Right hindlimb (tissue), 1 donor: ENCODE data around the gene NEDD4.
"Not testable (repeated sequence)": the region's sequence is repeated elsewhere in the genome, so short reads cannot be mapped to it uniquely, and the experiment has no call there.

Experiments used
- DNase-seq: peaks from one replicate; pipeline ENCODE4 v3.0.0-alpha.2; 2018

The NEDD4 gene

GRCh38 chr15:55952501-55953274 lies 40.7 kb downstream of the NEDD4 start:
- not testable (repeated sequence) for DNase-seq

GRCh38 chr15:55944606-55945005 lies 48.8 kb downstream of the NEDD4 start:
- not testable (repeated sequence) for DNase-seq

GRCh38 chr15:55942332-55942731 lies 51.1 kb downstream of the NEDD4 start:
- no peak for DNase-seq

GRCh38 chr15:55937040-55937439 lies 56.4 kb downstream of the NEDD4 start:
- DNase-seq = no peak

- DNase-seq = no peak
Measured at GRCh38 chr15:55928955-55929354, 64.5 kb downstream of the NEDD4 start.

- DNase-seq = no peak
Measured at GRCh38 chr15:55921744-55922143, 71.7 kb downstream of the NEDD4 start.

- DNase-seq = no peak
Measured at GRCh38 chr15:55917881-55918296, 75.5 kb downstream of the NEDD4 start.

- no peak for DNase-seq
Measured at GRCh38 chr15:55916666-55917409, 76.6 kb downstream of the NEDD4 start.

GRCh38 chr15:55915876-55916567 lies 77.4 kb downstream of the NEDD4 start:
- DNase-seq = no peak

- DNase-seq = no peak
Measured at GRCh38 chr15:55915221-55915620, 78.2 kb downstream of the NEDD4 start.

- no peak for DNase-seq
Measured at GRCh38 chr15:55914446-55914845, 79.0 kb downstream of the NEDD4 start.

GRCh38 chr15:55912982-55913381 lies 80.4 kb downstream of the NEDD4 start:
- no peak for DNase-seq

GRCh38 chr15:55909036-55909811 lies 84.2 kb downstream of the NEDD4 start:
- no peak for DNase-seq

GRCh38 chr15:55907797-55908196 lies 85.6 kb downstream of the NEDD4 start:
- no peak for DNase-seq

GRCh38 chr15:55902981-55903380 lies 90.4 kb downstream of the NEDD4 start:
- DNase-seq = no peak

- DNase-seq = no peak
Measured at GRCh38 chr15:55900019-55900418, 93.4 kb downstream of the NEDD4 start.

GRCh38 chr15:55899537-55899936 lies 93.9 kb downstream of the NEDD4 start:
- no peak for DNase-seq

- DNase-seq = peak; percentile 53
Measured at GRCh38 chr15:55897560-55898336, 95.7 kb downstream of the NEDD4 start.

- no peak for DNase-seq
Measured at GRCh38 chr15:55894399-55894965, 98.9 kb downstream of the NEDD4 start.

- no peak for DNase-seq
Measured at GRCh38 chr15:55893852-55894251, 99.6 kb downstream of the NEDD4 start.

- no peak for DNase-seq
Measured at GRCh38 chr15:55891196-55891595, 102.2 kb downstream of the NEDD4 start.

GRCh38 chr15:55884223-55884622 lies 109.2 kb downstream of the NEDD4 start:
- no peak for DNase-seq
